ENCODE data around the gene CLHC1. TPM values are rescaled to one million over a fixed set of nuclear protein-coding genes. Genes with fewer than 3 reads are reported as not detected.

CLHC1 gene
- total and polyA plus RNA-seq, 2 of the 8 experiments (the other 6 are each of a cell fraction or from before 2014, with no cell fraction given), result 2.6 to 10.8 TPM

DNA sequence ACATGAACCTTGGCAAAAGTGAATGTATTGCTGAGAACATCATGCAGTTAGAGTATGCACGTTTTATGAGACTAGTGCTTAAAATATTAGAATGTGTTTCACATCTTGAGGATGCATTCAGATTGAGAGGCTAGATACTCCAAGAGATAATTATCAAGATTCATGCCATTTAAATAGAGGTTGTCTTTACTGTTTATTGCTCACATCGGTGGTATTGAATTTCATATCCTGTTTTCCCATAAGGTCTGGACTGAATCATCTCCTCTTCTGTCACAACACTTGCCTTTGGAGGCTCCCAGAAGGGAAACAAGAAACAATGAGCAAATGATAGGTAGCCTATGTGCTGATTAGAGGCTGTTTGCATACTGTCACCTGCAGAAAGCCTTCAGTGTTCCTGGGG lies 83.8 kb downstream of the CLHC1 start:
- no peak for FAIRE-seq
- Histone ChIP-seq H4K91ac (replicated peaks; ENCODE audit: insufficient read length, low read length) (no peak overlapping the region), H3K9me3 (ENCODE audit: insufficient read depth in 2 of 2, low read depth in 1 of 2, low read length in 1 of 2) (no peaks in the 10 kb centered on the region), H4K5ac (ENCODE audit: insufficient read length, low read depth, low read length) (no peak overlapping the region), H2BK15ac (ENCODE audit: low read length) (no peak overlapping the region), H3K27ac (ENCODE audit: low read depth, low read length) (no peak overlapping the region), H3K36me3 (ENCODE audit: control insufficient read depth in 2 of 4, insufficient read depth in 4 of 4, low read length in 3 of 4) (no peaks in the 10 kb centered on the region), H2BK20ac (ENCODE audit: low read length) (no peak overlapping the region), H2AFZ (ENCODE audit: low read length) (no peak overlapping the region), H3K23ac (ENCODE audit: insufficient read length) (no peak overlapping the region), H3K27me3 (replicated peaks in 1 of 4; ENCODE audit: control insufficient read depth in 3 of 4, extremely low read depth in 1 of 4, insufficient read depth in 3 of 4, low read length in 3 of 4) (no peaks in the 10 kb centered on the region), H4K20me1 (replicated peaks in 1 of 2; ENCODE audit: control insufficient read depth in 1 of 2, insufficient read depth in 2 of 2, low read length in 2 of 2) (no peaks in the 10 kb centered on the region), H3K9ac (replicated peaks in 1 of 4; ENCODE audit: extremely low read depth in 1 of 4, low read depth in 3 of 4, low read length in 3 of 4) (no peak overlapping the region), H3K4me1 (replicated peaks in 1 of 4; ENCODE audit: control insufficient read depth in 3 of 4, insufficient read depth in 4 of 4, low read length in 3 of 4) (no peaks in the 10 kb centered on the region), H2BK5ac (ENCODE audit: low read depth, low read length) (no peak overlapping the region), H4K8ac (ENCODE audit: extremely low read depth, insufficient read depth, low read length) (no peak overlapping the region), H3K4me2 (ENCODE audit: insufficient read depth in 1 of 2, low read depth in 2 of 2, low read length in 2 of 2) (no peak overlapping the region), H3K23me2 (ENCODE audit: low read depth, low read length) (no peaks in the 10 kb centered on the region), H2BK12ac (ENCODE audit: low read depth, low read length) (no peak overlapping the region), H2AK5ac (ENCODE audit: low read depth, low read length) (no peak overlapping the region), H3K56ac (replicated peaks; ENCODE audit: insufficient read length, low read depth, low read length) (no peak overlapping the region), H3K79me2 (ENCODE audit: control insufficient read depth in 1 of 2, insufficient read depth in 2 of 2, low read length in 2 of 2) (no peaks in the 10 kb centered on the region), H3K18ac (ENCODE audit: extremely low read depth, low read length) (no peak overlapping the region), H3K4ac (replicated peaks; ENCODE audit: insufficient read length, low read depth, low read length) (no peak overlapping the region), H2BK120ac (replicated peaks; ENCODE audit: low read depth, low read length) (no peak overlapping the region), H3K79me1 (ENCODE audit: low read depth, low read length) (no peaks in the 10 kb centered on the region), H3K14ac (ENCODE audit: insufficient read length) (no peak overlapping the region), H3K4me3 (ENCODE audit: extremely low read depth in 1 of 4, insufficient read depth in 2 of 4, low read depth in 3 of 4, low read length in 4 of 4) (no peak overlapping the region)
- ChIA-PET POLR2A (ENCODE audit: partially characterized antibody) (interaction anchor here (2.4 kb wide), 1 partner anchor 14 kb away, joined by 11 read pairs; no protein-coding TSS in a partner anchor), CTCF (ENCODE audit: partially characterized antibody) (no interaction called here)
- no peak for DNase-seq (ENCODE audit: low read depth in 1 of 2, low spot score in 2 of 2)
- whole genome bisulfite sequencing, 2 experiments (ENCODE audit: extremely low coverage in 1 of 2, insufficient coverage in 1 of 2, insufficient read length in 1 of 2, insufficient replicate concordance in 2 of 2, low coverage in 1 of 2, low lambda C conversion rate in 2 of 2, missing lambda C conversion rate in 1 of 2), result 88% methylated on average over 2 of the region's 2 CpGs; no CpG with 5 or more reads in 1 of the 2 experiments
- TF ChIP-seq, protein P1, sequence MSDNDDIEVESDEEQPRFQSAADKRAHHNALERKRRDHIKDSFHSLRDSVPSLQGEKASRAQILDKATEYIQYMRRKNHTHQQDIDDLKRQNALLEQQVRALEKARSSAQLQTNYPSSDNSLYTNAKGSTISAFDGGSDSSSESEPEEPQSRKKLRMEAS (IDR thresholded peaks at IDR 0.05), result no peak
